ENCODE results near the gene HAPLN3.

The HAPLN3 gene

DNA sequence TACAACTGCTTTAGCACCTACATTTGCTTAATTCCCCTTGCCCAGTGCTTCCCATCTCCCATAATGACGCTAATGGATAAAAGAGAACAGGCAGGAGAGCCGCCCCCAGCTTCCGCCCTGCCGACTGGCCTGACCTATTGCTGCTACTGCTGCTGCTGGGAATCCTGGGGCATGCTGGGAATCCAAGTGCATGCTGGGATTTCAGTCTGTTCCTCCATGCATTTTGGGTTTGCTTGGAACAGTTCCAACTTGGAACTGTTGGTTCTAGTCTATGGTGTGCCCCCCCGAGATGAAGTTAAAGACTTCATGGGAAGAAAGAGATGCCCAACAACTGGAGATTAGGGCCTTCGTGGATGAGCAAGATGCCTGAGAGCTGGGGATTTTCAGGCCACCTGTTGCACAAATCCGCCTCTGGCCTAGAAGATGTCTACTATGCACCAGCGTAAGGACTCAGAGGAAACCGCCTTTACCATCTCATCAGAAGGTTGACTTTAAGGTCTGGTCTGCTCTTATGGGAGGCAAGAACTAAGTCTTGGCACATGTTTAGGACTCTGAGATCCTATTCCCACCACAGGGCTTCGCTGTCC is 29.0 kb downstream of the HAPLN3 start:
- no peak overlapping the region for H3K4me3 ChIP-seq (replicated peaks; ENCODE audit: low read depth, low read length)
- DNase-seq (ENCODE audit: extremely low read depth, low read depth): no peak
- TF ChIP-seq, protein P1, sequence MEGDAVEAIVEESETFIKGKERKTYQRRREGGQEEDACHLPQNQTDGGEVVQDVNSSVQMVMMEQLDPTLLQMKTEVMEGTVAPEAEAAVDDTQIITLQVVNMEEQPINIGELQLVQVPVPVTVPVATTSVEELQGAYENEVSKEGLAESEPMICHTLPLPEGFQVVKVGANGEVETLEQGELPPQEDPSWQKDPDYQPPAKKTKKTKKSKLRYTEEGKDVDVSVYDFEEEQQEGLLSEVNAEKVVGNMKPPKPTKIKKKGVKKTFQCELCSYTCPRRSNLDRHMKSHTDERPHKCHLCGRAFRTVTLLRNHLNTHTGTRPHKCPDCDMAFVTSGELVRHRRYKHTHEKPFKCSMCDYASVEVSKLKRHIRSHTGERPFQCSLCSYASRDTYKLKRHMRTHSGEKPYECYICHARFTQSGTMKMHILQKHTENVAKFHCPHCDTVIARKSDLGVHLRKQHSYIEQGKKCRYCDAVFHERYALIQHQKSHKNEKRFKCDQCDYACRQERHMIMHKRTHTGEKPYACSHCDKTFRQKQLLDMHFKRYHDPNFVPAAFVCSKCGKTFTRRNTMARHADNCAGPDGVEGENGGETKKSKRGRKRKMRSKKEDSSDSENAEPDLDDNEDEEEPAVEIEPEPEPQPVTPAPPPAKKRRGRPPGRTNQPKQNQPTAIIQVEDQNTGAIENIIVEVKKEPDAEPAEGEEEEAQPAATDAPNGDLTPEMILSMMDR (IDR thresholded peaks at IDR 0.05; ENCODE audit: low read depth, low read length, missing control alignments): no peak

DNA sequence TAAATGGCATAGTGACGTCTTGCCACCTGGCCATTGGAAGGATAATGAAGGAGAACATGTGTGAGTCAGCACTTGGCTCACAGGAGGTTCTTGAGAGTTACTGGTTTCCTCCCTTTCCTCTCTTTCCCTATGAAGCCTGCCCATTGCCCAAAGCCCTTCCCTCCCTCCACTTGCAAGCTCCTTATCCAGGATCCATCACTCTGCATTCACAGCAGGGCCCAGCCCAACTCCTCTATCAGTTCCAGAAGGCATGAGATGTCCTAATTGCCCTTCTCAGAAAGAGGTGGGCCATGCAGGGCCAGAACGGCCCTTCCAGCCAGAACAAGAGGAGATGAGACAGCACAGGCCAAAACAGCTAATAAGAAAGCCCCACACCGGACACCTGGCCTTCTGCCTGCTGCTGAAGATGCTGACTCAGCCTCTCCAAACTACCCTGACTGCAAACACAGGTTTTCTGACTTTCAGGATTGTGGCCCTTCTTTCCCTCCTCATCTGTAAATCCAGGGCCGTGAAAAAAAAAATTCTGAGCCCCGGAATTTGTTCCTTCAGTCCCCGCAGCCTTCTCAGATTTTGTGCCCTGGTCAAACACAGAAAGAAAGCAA is 29.7 kb downstream of the HAPLN3 start:
- no peak overlapping the region for H3K4me3 ChIP-seq (replicated peaks; ENCODE audit: low read depth, low read length)
- TF ChIP-seq, protein P1 (IDR thresholded peaks at IDR 0.05; ENCODE audit: low read depth, low read length, missing control alignments): no peak
- no peak for DNase-seq (ENCODE audit: extremely low read depth, low read depth)

DNA sequence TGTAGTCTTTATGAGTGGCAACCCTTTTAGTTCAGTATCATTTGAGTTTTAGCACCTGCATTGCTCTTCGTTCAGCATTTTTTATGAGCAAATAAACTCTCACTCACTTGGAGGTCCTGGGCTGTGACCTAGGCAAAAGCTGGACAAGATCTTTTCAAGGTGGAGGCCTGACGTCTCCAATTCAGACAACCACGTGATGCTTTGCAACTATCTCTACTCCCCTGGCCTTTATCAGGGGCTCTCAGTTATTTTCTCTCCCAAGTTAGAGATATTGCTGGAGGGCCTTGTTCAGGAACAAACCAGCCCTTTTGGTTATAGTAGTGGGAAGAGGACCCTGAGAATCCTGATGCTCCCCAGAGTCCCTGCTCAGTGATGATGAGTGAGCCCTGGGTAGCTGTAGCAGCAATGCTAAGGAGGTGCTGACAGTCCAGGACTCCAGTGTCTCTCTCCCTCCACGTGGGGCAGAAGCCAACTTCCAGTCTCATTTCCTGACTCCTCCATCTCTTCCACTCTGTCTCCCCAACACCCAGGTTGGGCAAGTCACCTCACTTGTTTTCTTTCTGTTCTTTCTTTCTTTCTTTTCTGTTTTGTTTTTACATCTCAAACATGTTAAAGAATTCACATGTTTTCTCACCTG is 30.4 kb downstream of the HAPLN3 start:
- TF ChIP-seq, protein P1 (IDR thresholded peaks at IDR 0.05; ENCODE audit: low read depth, low read length, missing control alignments): no peak
- no peak for DNase-seq (ENCODE audit: extremely low read depth, low read depth)
- H3K4me3 ChIP-seq (replicated peaks; ENCODE audit: low read depth, low read length): no peak overlapping the region

DNA sequence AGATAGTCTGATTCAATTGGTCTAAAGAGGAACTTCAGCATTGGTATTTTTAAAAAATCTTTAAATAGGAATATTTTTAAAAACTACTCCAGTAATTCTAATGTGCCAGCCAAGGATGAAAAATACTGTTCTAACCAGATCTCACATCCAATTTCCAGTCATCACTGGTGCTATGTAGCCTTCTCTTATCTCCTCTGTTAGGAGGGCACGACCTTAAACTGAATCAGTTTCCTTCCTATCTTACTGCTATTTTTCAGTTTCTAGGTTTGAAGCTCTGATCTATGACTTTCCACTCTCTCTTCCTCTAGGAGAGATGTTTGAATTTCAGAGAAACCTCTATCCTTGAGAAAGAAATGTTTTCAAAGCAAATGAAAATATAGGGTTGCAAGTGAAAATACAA is 31.9 kb downstream of the HAPLN3 start:
- no peak for DNase-seq (ENCODE audit: extremely low read depth, low read depth)
- no peak overlapping the region for H3K4me3 ChIP-seq (replicated peaks; ENCODE audit: low read depth, low read length)
- TF ChIP-seq, protein P1 (IDR thresholded peaks at IDR 0.05; ENCODE audit: low read depth, low read length, missing control alignments): no peak

DNA sequence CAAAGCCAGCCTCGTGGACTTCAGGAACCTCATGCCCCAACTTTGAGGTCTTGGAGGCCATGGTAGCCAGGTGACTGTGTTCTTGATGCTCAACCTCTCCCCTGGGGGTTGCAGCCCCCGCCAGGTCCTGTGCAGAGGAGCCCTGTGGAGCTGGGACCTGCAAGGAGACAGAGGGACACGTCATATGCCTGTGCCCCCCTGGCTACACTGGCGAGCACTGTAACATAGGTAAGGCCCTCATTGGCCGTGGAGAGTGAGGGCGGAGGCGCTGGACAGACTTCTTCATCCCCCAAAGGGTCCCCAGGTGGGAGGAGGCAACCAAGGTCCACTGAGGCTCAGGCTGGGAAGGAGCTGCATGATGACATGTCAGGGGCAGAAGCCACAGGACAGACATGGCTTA is 35.1 kb downstream of the HAPLN3 start:
- DNase-seq (ENCODE audit: extremely low read depth, low read depth): no peak
- H3K4me3 ChIP-seq (replicated peaks; ENCODE audit: low read depth, low read length): no peak overlapping the region
- TF ChIP-seq, protein P1 (IDR thresholded peaks at IDR 0.05; ENCODE audit: low read depth, low read length, missing control alignments): no peak

DNA sequence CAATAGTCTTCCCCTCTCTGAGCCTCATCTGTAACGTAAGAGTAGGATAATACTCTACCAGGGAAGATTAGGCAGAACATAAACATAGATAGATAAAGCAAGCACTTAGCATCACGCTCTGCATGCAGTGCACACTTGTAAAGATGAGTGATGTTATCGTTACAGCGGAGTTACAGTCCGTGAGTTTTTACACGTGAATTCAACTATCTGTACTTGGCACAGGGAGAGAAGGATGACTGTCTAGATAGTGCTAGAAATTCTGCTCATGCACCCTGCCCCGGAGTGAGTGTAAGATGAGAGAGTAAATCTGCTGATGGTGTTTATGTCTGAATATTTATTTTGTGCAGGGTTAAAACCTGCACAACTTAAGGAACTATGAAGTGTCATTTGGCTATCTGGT is 35.8 kb downstream of the HAPLN3 start:
- no peak overlapping the region for H3K4me3 ChIP-seq (replicated peaks; ENCODE audit: low read depth, low read length)
- TF ChIP-seq, protein P1 (IDR thresholded peaks at IDR 0.05; ENCODE audit: low read depth, low read length, missing control alignments): no peak
- DNase-seq (ENCODE audit: extremely low read depth, low read depth): no peak

Measured in HFF-Myc (cell line).